Fibroblast of the aortic adventitia (primary cell): ENCODE results near the gene ICOS. TPM values are rescaled to one million over a fixed set of nuclear protein-coding genes. Genes with fewer than 3 reads are reported as not detected.
A peak's percentile ranks its signal among the peaks of the same experiment; 100 is the strongest.

Experiments
- DNase-seq: peaks from one replicate; pipeline ENCODE4 v3.0.0-alpha.2; 2010; ENCODE audit warnings: low read depth
- H3K4me3 ChIP-seq: 2 replicates; pipeline ENCODE4 v1.5.1; 2011; ENCODE audit warnings: low read depth, mild to moderate bottlenecking, control low read depth, low read length, moderate library complexity
- CTCF ChIP-seq: IDR thresholded peaks from 2 replicates; pipeline ENCODE4 v1.5.1; 2011; ENCODE audit warnings: mild to moderate bottlenecking, low read length, control low read depth, inconsistent platforms; ENCODE audit not compliant: insufficient read depth
- total RNA-seq: library from RNA; depleted of rRNA; stranded (reverse); fragments of >200 nt; gene quantifications from 2 replicates; pipeline ENCODE4 v1.2.3, GENCODE V29; 2012; ENCODE audit warnings: low replicate concordance

Gene ICOS
- total RNA-seq = not detected in 2 replicates

GRCh38 chr2:203936535-203936934 is at the start of gene ICOS:
Gene ICOS (plus strand): TSS chr2:203936763. CDS start chr2:203936815, 52 bp downstream.
- no peak for DNase-seq
- no peak within 1 kb of the TSS for H3K4me3 ChIP-seq
- TF ChIP-seq CTCF = no peak

GRCh38 chr2:203887677-203888076 is 48.9 kb upstream of the ICOS start:
- TF ChIP-seq CTCF = no peak
- peak; percentile 51 for DNase-seq
- H3K4me3 ChIP-seq = no peak overlapping the region

- H3K4me3 ChIP-seq = no peak overlapping the region
- no peak for DNase-seq
- no peak for TF ChIP-seq CTCF
Measured at GRCh38 chr2:203889542-203889941, 47.0 kb upstream of the ICOS start.

- TF ChIP-seq CTCF = no peak
Measured at GRCh38 chr2:203889944-203890343, 46.6 kb upstream of the ICOS start.

GRCh38 chr2:203890733-203891132 is 45.8 kb upstream of the ICOS start:
- DNase-seq = no peak
- no peak overlapping the region for H3K4me3 ChIP-seq
- TF ChIP-seq CTCF = no peak

More at GRCh38 chr2:203889944-203890343, 46.6 kb upstream of the ICOS start:
- H3K4me3 ChIP-seq = no peak overlapping the region
- no peak for DNase-seq

- no peak overlapping the region for H3K4me3 ChIP-seq
- no peak for TF ChIP-seq CTCF
- DNase-seq = no peak
Measured at GRCh38 chr2:203891474-203891873, 45.1 kb upstream of the ICOS start.

GRCh38 chr2:203892207-203892606 is 44.4 kb upstream of the ICOS start:
- DNase-seq = no peak
- no peak for TF ChIP-seq CTCF

More at GRCh38 chr2:203892207-203892606, 44.4 kb upstream of the ICOS start:
- H3K4me3 ChIP-seq = no peak overlapping the region
